PC-9 (cell line): ENCODE data around the gene MFF.

Experiments
- CTCF ChIP-seq: fragments of 200-600 bp; sonication (generic); conservative IDR thresholded peaks from 2 replicates; pipeline ENCODE4 v1.6.1; 2017; ENCODE audit warnings: mixed run types, antibody characterized with exemption, mild to moderate bottlenecking, moderate library complexity
- EZH2 ChIP-seq: fragments of 200-600 bp; sonication (generic); IDR thresholded peaks from 2 replicates; pipeline ENCODE4 v1.8.0; 2017; ENCODE audit warnings: antibody characterized with exemption, low read depth

- no peak for TF ChIP-seq CTCF
- TF ChIP-seq EZH2: no peak
Measured at GRCh38 chr2:227349989-227350612, 25.1 kb downstream of the MFF start.
